Spleen (tissue), 7 donors: ENCODE results near the gene TRPM8.

ENCODE experiments used
- CTCF ChIP-seq, 11 experiments: fragments of 200-600 bp in 7 of 11; fragments of 450-650 bp in 4 of 11; sonication (generic) in 4 of 11; IDR thresholded peaks in 8 of 11; conservative IDR thresholded peaks in 3 of 11; 1 replicate in 7 of 11; 2 replicates in 4 of 11; pipeline versions ENCODE4 v1.4.0 to v1.8.0; 2016 to 2021; ENCODE audit warnings: antibody characterized with exemption in 11 of 11, inconsistent platforms in 4 of 11, mild to moderate bottlenecking in 1 of 11
- POLR2A ChIP-seq, 3 donors: fragments of 450-650 bp; IDR thresholded peaks; one replicate each; pipeline ENCODE4 v1.5.1; 2017; ENCODE audit warnings: antibody characterized with exemption in 3 of 3, mild to moderate bottlenecking in 1 of 3
- POLR2AphosphoS5 ChIP-seq, 3 donors: sonication (generic); formaldehyde crosslinking; IDR thresholded peaks; one replicate each; pipeline ENCODE4 v1.5.1; 2017; ENCODE audit warnings: antibody characterized with exemption in 3 of 3
- donor health status: DM: no; HTN: no; CAD: no; lungs with moderate emphysema.
- donor health status: DM: no; HTN: no; CAD: no.
- donor health status: DM: no; HTN: no; CAD: no.

GRCh38 chr2:233901367-233901766, 15.8 kb upstream of the TRPM8 start:
- no peak for TF ChIP-seq POLR2A (IDR thresholded peaks at IDR 0.05)
- no peak for TF ChIP-seq CTCF (IDR thresholded peaks at IDR 0.05 in 8 of 11, conservative IDR thresholded peaks at IDR 0.05 in 3 of 11)
- TF ChIP-seq POLR2AphosphoS5 (IDR thresholded peaks at IDR 0.05), result no peak
